ENCODE results near the gene TSHZ2.

GRCh38 chr20:53088786-53089185, 116.6 kb downstream of the TSHZ2 start:
- TF ChIP-seq POLR2A (IDR thresholded peaks at IDR 0.05) = no peak
- TF ChIP-seq, protein P1, sequence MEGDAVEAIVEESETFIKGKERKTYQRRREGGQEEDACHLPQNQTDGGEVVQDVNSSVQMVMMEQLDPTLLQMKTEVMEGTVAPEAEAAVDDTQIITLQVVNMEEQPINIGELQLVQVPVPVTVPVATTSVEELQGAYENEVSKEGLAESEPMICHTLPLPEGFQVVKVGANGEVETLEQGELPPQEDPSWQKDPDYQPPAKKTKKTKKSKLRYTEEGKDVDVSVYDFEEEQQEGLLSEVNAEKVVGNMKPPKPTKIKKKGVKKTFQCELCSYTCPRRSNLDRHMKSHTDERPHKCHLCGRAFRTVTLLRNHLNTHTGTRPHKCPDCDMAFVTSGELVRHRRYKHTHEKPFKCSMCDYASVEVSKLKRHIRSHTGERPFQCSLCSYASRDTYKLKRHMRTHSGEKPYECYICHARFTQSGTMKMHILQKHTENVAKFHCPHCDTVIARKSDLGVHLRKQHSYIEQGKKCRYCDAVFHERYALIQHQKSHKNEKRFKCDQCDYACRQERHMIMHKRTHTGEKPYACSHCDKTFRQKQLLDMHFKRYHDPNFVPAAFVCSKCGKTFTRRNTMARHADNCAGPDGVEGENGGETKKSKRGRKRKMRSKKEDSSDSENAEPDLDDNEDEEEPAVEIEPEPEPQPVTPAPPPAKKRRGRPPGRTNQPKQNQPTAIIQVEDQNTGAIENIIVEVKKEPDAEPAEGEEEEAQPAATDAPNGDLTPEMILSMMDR (IDR thresholded peaks at IDR 0.05) = no peak

Measured in vagina (tissue), 2 donors.